H9 (cell line): Measurements from ENCODE around the gene COL4A2. TPM values are rescaled to one million over a fixed set of nuclear protein-coding genes. Genes with fewer than 3 reads are reported as not detected.

Experiments used
- DNase-seq: peaks from one replicate; pipeline ENCODE4 v3.0.0-alpha.2; 2017
- H2AFZ ChIP-seq: one replicate; pipeline ENCODE4 v1.6.1; 2013; ENCODE audit warnings: mild to moderate bottlenecking, low read length, control low read depth, moderate library complexity
- H2AK5ac ChIP-seq: 2 replicates; pipeline ENCODE4 v1.6.1; 2013; ENCODE audit warnings: low read length, control low read depth, mixed read lengths; ENCODE audit not compliant: insufficient read length
- H2BK120ac ChIP-seq: one replicate; pipeline ENCODE4 v1.6.1; 2013; ENCODE audit warnings: low read depth, mild to moderate bottlenecking, low read length, control low read depth, inconsistent platforms; ENCODE audit not compliant: poor library complexity, severe bottlenecking
- H2BK12ac ChIP-seq: 2 replicates; pipeline ENCODE4 v1.6.1; 2013; ENCODE audit warnings: low read length, control low read depth, mixed read lengths, low read depth; ENCODE audit not compliant: insufficient read length
- H2BK15ac ChIP-seq: 2 replicates; pipeline ENCODE4 v1.6.1; 2013; ENCODE audit warnings: low read depth, low read length, control low read depth
- H2BK20ac ChIP-seq: one replicate; pipeline ENCODE4 v1.6.1; 2013; ENCODE audit warnings: low read depth, mild to moderate bottlenecking, low read length, control low read depth, inconsistent platforms; ENCODE audit not compliant: poor library complexity, severe bottlenecking
- H2BK5ac ChIP-seq: 2 replicates; pipeline ENCODE4 v1.6.1; 2013; ENCODE audit warnings: low read length, control low read depth, mixed read lengths; ENCODE audit not compliant: insufficient read length
- H3K14ac ChIP-seq: 2 replicates; pipeline ENCODE4 v1.6.1; 2013; ENCODE audit warnings: low read length, control low read depth; ENCODE audit not compliant: insufficient read depth
- H3K18ac ChIP-seq: 2 replicates; pipeline ENCODE4 v1.6.1; 2013; ENCODE audit warnings: low read depth, mild to moderate bottlenecking, mixed read lengths, low read length, control low read depth; ENCODE audit not compliant: insufficient read length
- H3K23ac ChIP-seq: 2 replicates; pipeline ENCODE4 v1.6.1; 2013; ENCODE audit warnings: low read length, control low read depth, mixed read lengths, low read depth; ENCODE audit not compliant: insufficient read length
- H3K23me2 ChIP-seq: 2 replicates; pipeline ENCODE4 v1.6.1; 2013; ENCODE audit warnings: low read depth, mild to moderate bottlenecking, mixed read lengths, low read length, control low read depth; ENCODE audit not compliant: insufficient read length, poor library complexity, severe bottlenecking
- H3K27ac ChIP-seq: 2 replicates; pipeline ENCODE4 v1.5.1; 2013; ENCODE audit warnings: low read length, control low read depth, mixed read lengths, low read depth; ENCODE audit not compliant: insufficient read length
- H3K27me3 ChIP-seq: 2 replicates; pipeline ENCODE4 v1.6.1; 2013; ENCODE audit warnings: low read length, control low read depth, inconsistent platforms; ENCODE audit not compliant: insufficient read depth
- H3K4ac ChIP-seq: 2 replicates; pipeline ENCODE4 v1.6.1; 2013; ENCODE audit warnings: low read depth, mild to moderate bottlenecking, control low read depth, inconsistent platforms, low read length, moderate library complexity
- H3K4me1 ChIP-seq: 2 replicates; pipeline ENCODE4 v1.6.1; 2013; ENCODE audit warnings: low read length, control low read depth, inconsistent platforms; ENCODE audit not compliant: insufficient read depth
- H3K4me2 ChIP-seq: 2 replicates; pipeline ENCODE4 v1.6.1; 2013; ENCODE audit warnings: low read length, control low read depth, mixed read lengths; ENCODE audit not compliant: insufficient read length, insufficient read depth
- H3K56ac ChIP-seq: 2 replicates; pipeline ENCODE4 v1.6.1; 2013; ENCODE audit warnings: low read depth, mild to moderate bottlenecking, mixed read lengths, low read length, control low read depth; ENCODE audit not compliant: insufficient read length
- H3K79me1 ChIP-seq: 2 replicates; pipeline ENCODE4 v1.6.1; 2013; ENCODE audit warnings: low read depth, mild to moderate bottlenecking, moderate library complexity, low read length, control low read depth, inconsistent platforms; ENCODE audit not compliant: insufficient read depth, poor library complexity, severe bottlenecking
- H3K79me2 ChIP-seq: 2 replicates; pipeline ENCODE4 v1.6.1; 2013; ENCODE audit warnings: low read length, control low read depth, inconsistent platforms; ENCODE audit not compliant: insufficient read depth
- H3K9ac ChIP-seq: 2 replicates; pipeline ENCODE4 v1.6.1; 2013; ENCODE audit warnings: low read length, control low read depth, mixed read lengths; ENCODE audit not compliant: insufficient read length; ENCODE audit errors: extremely low read depth
- H3K9me3 ChIP-seq: one replicate; pipeline ENCODE4 v1.6.1; 2013; ENCODE audit warnings: low read depth, low read length, inconsistent platforms; ENCODE audit not compliant: control insufficient read depth
- H3T11ph ChIP-seq: one replicate; pipeline ENCODE4 v1.6.1; 2013; ENCODE audit warnings: mild to moderate bottlenecking, low read length, control low read depth, inconsistent platforms
- H4K20me1 ChIP-seq: one replicate; pipeline ENCODE4 v1.6.1; 2013; ENCODE audit not compliant: control insufficient read depth, insufficient read length, insufficient read depth
- H4K5ac ChIP-seq: 2 replicates; pipeline ENCODE4 v1.6.1; 2013; ENCODE audit warnings: low read depth, mild to moderate bottlenecking, mixed read lengths, low read length, control low read depth; ENCODE audit not compliant: insufficient read length
- H4K8ac ChIP-seq: replicated peaks from 2 replicates; pipeline ENCODE4 v1.6.1; 2013; ENCODE audit warnings: low read length, control low read depth, mixed read lengths, low read depth; ENCODE audit not compliant: insufficient read length
- H4K91ac ChIP-seq: 2 replicates; pipeline ENCODE4 v1.6.1; 2013; ENCODE audit warnings: low read depth, mild to moderate bottlenecking, moderate library complexity, mixed read lengths, low read length, control low read depth; ENCODE audit not compliant: insufficient read length
- H3K27ac Mint-ChIP-seq, 3 experiments: 2 replicates in 2 of 3; 3 replicates in 1 of 3; pipeline ENCODE4 v1.8.0; 2020 to 2021; ENCODE audit warnings: mixed read lengths in 3 of 3, mild to moderate bottlenecking in 1 of 3, moderate library complexity in 1 of 3
- H3K27me3 Mint-ChIP-seq: 2 replicates; pipeline ENCODE4 v1.8.0; 2021; ENCODE audit warnings: low read depth, mild to moderate bottlenecking, moderate library complexity, mixed read lengths
- H3K36me3 Mint-ChIP-seq, 3 experiments: 2 replicates in 2 of 3; 3 replicates in 1 of 3; pipeline ENCODE4 v1.8.0; 2020 to 2021; ENCODE audit warnings: low read depth in 3 of 3, mixed read lengths in 3 of 3; ENCODE audit not compliant: insufficient read depth in 1 of 3
- H3K4me1 Mint-ChIP-seq, 2 experiments: 2 replicates each; pipeline ENCODE4 v1.8.0; 2020; ENCODE audit warnings: mixed read lengths in 2 of 2
- H3K4me3 Mint-ChIP-seq, 2 experiments: 2 replicates in 1 of 2; 3 replicates in 1 of 2; pipeline ENCODE4 v1.8.0; 2020 to 2021; ENCODE audit warnings: mild to moderate bottlenecking in 2 of 2, mixed read lengths in 2 of 2, moderate library complexity in 1 of 2
- H3K9me3 Mint-ChIP-seq, 2 experiments: 2 replicates in 1 of 2; 3 replicates in 1 of 2; pipeline ENCODE4 v1.8.0; 2020; ENCODE audit warnings: mild to moderate bottlenecking in 2 of 2, mixed read lengths in 2 of 2, moderate library complexity in 1 of 2
- CTCF ChIP-seq: fragments of 200-600 bp; sonication (generic); conservative IDR thresholded peaks from 3 replicates; pipeline ENCODE4 v1.8.0; 2021; ENCODE audit warnings: antibody characterized with exemption, mild to moderate bottlenecking
- WGBS: extraction: QIAGEN DNeasy Blood & Tissue Kit; methylation state at CpG from one replicate; pipeline ENCODE4 v1.1.7; 2013; ENCODE audit warnings: missing lambda C conversion rate, low lambda C conversion rate, mixed read lengths; ENCODE audit not compliant: insufficient read length; ENCODE audit errors: extremely low coverage; 5-methylcytosine and 5-hydroxymethylcytosine counted together
- total RNA-seq: library from RNA; stranded (reverse); gene quantifications from 2 replicates; pipeline ENCODE4 v1.2.1, GENCODE V29; 2021

COL4A2 gene
- total RNA-seq, 1 experiment from 2014 or later: 76.5 TPM

GRCh38 chr13:110323172-110323891 is 16.2 kb downstream of the COL4A2 start:
- H3K56ac ChIP-seq: no peak overlapping the region
- no peak overlapping the region for H3K23ac ChIP-seq
- H2BK5ac ChIP-seq: no peak overlapping the region
- H3K27ac Mint-ChIP-seq: peak overlapping the region in 2 of 3 experiments; percentile 49 to 76; a peak in 2 of 7 replicates
- H2BK20ac ChIP-seq: no peak overlapping the region
- no peaks in the 10 kb centered on the region for H3K9me3 ChIP-seq
- no peak overlapping the region for H4K91ac ChIP-seq
- H3K14ac ChIP-seq: no peak overlapping the region; the same call in 1 of the 2 replicates
- peaks cover 50% of the 10 kb centered on the region in 2 experiments for H3K4me1 Mint-ChIP-seq
- no peaks in the 10 kb centered on the region for H3K79me1 ChIP-seq
- WGBS: no CpG with 5 or more reads among the region's 8 CpGs
- H3K4me2 ChIP-seq: no peak overlapping the region
- TF ChIP-seq CTCF: peak; percentile 60
- no peak overlapping the region for H2AK5ac ChIP-seq
- H3K4me1 ChIP-seq: peaks cover 3% of the 10 kb centered on the region; the same call in 1 of the 2 replicates
- H3K23me2 ChIP-seq: no peaks in the 10 kb centered on the region
- H3K9ac ChIP-seq: no peak overlapping the region
- H2AFZ ChIP-seq: no peak overlapping the region
- no peak overlapping the region for H3K18ac ChIP-seq
- peaks cover 0 to 4% of the 10 kb centered on the region in 2 experiments; a peak in 2 of 5 replicates for H3K9me3 Mint-ChIP-seq
- H3K27me3 Mint-ChIP-seq: no peaks in the 10 kb centered on the region
- peak; percentile 40 for DNase-seq
- no peak overlapping the region for H3K4me3 Mint-ChIP-seq
- H4K5ac ChIP-seq: no peak overlapping the region
- no peaks in the 10 kb centered on the region; the same call in 1 of the 2 replicates for H3K79me2 ChIP-seq
- H3K27me3 ChIP-seq: no peaks in the 10 kb centered on the region
- no peak overlapping the region for H4K8ac ChIP-seq
- H2BK12ac ChIP-seq: no peak overlapping the region
- no peak overlapping the region for H3T11ph ChIP-seq
- H2BK15ac ChIP-seq: no peak overlapping the region
- peaks cover 8 to 14% (median 13%) of the 10 kb centered on the region in 3 experiments for H3K36me3 Mint-ChIP-seq
- H3K27ac ChIP-seq: no peak overlapping the region
- H2BK120ac ChIP-seq: no peak overlapping the region
- H3K4ac ChIP-seq: no peak overlapping the region
- H4K20me1 ChIP-seq: no peaks in the 10 kb centered on the region
